Prostate gland (tissue), 2 donors: ENCODE measurements around the gene LAMB1. TPM values are rescaled to one million over a fixed set of nuclear protein-coding genes. Genes with fewer than 3 reads are reported as not detected.

Source experiments
- DNase-seq: peaks from one replicate; pipeline ENCODE4 v3.0.0-alpha.2; 2019; ENCODE audit warnings: low spot score
- H3K27ac ChIP-seq, 2 donors: fragments of 200-600 bp; sonication (generic); 2 replicates each; pipeline ENCODE4 v1.5.1; 2017 to 2019
- H3K27me3 ChIP-seq: fragments of 200-600 bp; sonication (generic); replicated peaks from 2 replicates; pipeline ENCODE4 v1.5.1; 2019; ENCODE audit not compliant: insufficient read depth
- H3K36me3 ChIP-seq, 2 donors: fragments of 200-600 bp; sonication (generic); 1 replicate in 1 of 2; 2 replicates in 1 of 2; pipeline versions ENCODE4 v1.5.1 to v1.8.1; 2017 to 2019
- H3K4me1 ChIP-seq: fragments of 200-600 bp; sonication (generic); replicated peaks from 2 replicates; pipeline ENCODE4 v1.5.1; 2019
- H3K4me3 ChIP-seq, 2 donors: fragments of 200-600 bp; sonication (generic); 2 replicates each; pipeline ENCODE4 v1.5.1; 2017 to 2019
- H3K9me3 ChIP-seq: fragments of 200-600 bp; sonication (generic); 2 replicates; pipeline ENCODE4 v1.5.1; 2017
- CTCF ChIP-seq, 4 experiments: fragments of 200-600 bp in 2 of 4; fragments of 450-650 bp in 2 of 4; sonication (generic) in 2 of 4; IDR thresholded peaks; 1 replicate in 3 of 4; 2 replicates in 1 of 4; pipeline ENCODE4 v1.5.1; 2016 to 2019; ENCODE audit warnings: antibody characterized with exemption in 4 of 4, mild to moderate bottlenecking in 2 of 4, moderate library complexity in 2 of 4
- POLR2A ChIP-seq: fragments of 450-650 bp; IDR thresholded peaks from one replicate; pipeline ENCODE4 v1.6.1; 2016; ENCODE audit warnings: antibody characterized with exemption, mild to moderate bottlenecking
- POLR2AphosphoS5 ChIP-seq: sonication (generic); formaldehyde crosslinking; IDR thresholded peaks from one replicate; pipeline ENCODE4 v1.6.1; 2017; ENCODE audit warnings: antibody characterized with exemption
- WGBS: methylation state at CpG from one replicate; pipeline ENCODE4 v1.1.5; 2018; 5-methylcytosine and 5-hydroxymethylcytosine counted together
- intact Hi-C: fragments of 100-400 bp; cut with DNase I; formaldehyde crosslinking; loops from one replicate; pipeline ENCODE4 v1.14.2; 2022
- total RNA-seq, 2 donors: library from RNA; depleted of rRNA; stranded (reverse); fragments of >200 nt; gene quantifications; one replicate each; pipeline ENCODE4 v1.1.0, GENCODE V29; 2016

Gene LAMB1
- total RNA-seq, 2 donors from 2014 or later, result 15.5 to 64.1 TPM

- intact Hi-C loops, result loop anchor here (5.0 to 10.0 kb wide), 2 partner anchors 111 to 141 kb away; partner anchors contain the start of gene DLD
- Histone ChIP-seq H3K27ac (no peak overlapping the region), H3K4me3 (peak overlapping the region; percentile 46 to 48), H3K4me1 (peaks cover 4% of the 10 kb centered on the region), H3K36me3 (no peaks in the 10 kb centered on the region), H3K9me3 (no peaks in the 10 kb centered on the region), H3K27me3 (peaks cover 3% of the 10 kb centered on the region)
- no peak for DNase-seq
- WGBS, result 50% methylated on average over 15 of the region's 15 CpGs
- TF ChIP-seq CTCF (IDR thresholded peaks at IDR 0.05), result no peak
These were observed 606 bp upstream of the LAMB1 start for GRCh38 chr7:108003599-108003935.

GRCh38 chr7:108001764-108002725, 916 bp downstream of the LAMB1 start:
- WGBS, result 1% methylated on average over 74 of the region's 75 CpGs
- peaks cover 4% of the 10 kb centered on the region for H3K4me1 ChIP-seq
- no peaks in the 10 kb centered on the region for H3K9me3 ChIP-seq
- no peaks in the 10 kb centered on the region for H3K36me3 ChIP-seq
- H3K27me3 ChIP-seq, result peaks cover 3% of the 10 kb centered on the region
- H3K27ac ChIP-seq, result peak overlapping the region; percentile 52 to 57
- TF ChIP-seq CTCF (IDR thresholded peaks at IDR 0.05) (no peak), POLR2A (no peak), POLR2AphosphoS5 (no peak)
- no peak for DNase-seq
- intact Hi-C loops, result loop anchor here (5.0 to 10.0 kb wide), 2 partner anchors 110 to 143 kb away; partner anchors contain the start of gene DLD
- peak overlapping the region; percentile 46 to 48 for H3K4me3 ChIP-seq

- intact Hi-C loops, result loop anchor here (5.0 to 10.0 kb wide), 2 partner anchors 109 to 144 kb away; partner anchors contain the start of gene DLD
- TF ChIP-seq POLR2AphosphoS5 (no peak), CTCF (IDR thresholded peaks at IDR 0.05) (no peak), POLR2A (no peak)
- peaks cover 4% of the 10 kb centered on the region for H3K4me1 ChIP-seq
- DNase-seq, result no peak
- H3K27me3 ChIP-seq, result peaks cover 3% of the 10 kb centered on the region
- H3K36me3 ChIP-seq, result no peaks in the 10 kb centered on the region
- no peak overlapping the region for H3K27ac ChIP-seq
- H3K9me3 ChIP-seq, result no peaks in the 10 kb centered on the region
- 26% methylated on average over 33 of the region's 37 CpGs for WGBS
- peak overlapping the region; percentile 46 to 48 for H3K4me3 ChIP-seq
These were observed 1.8 kb downstream of the LAMB1 start for GRCh38 chr7:108000875-108001763.

GRCh38 chr7:107999779-108000560, 3.0 kb downstream of the LAMB1 start:
- H3K27ac ChIP-seq, result no peak overlapping the region
- no peaks in the 10 kb centered on the region for H3K36me3 ChIP-seq
- DNase-seq, result no peak
- H3K27me3 ChIP-seq, result peaks cover 3% of the 10 kb centered on the region
- TF ChIP-seq POLR2AphosphoS5, result no peak
- no peak for TF ChIP-seq CTCF (IDR thresholded peaks at IDR 0.05)
- no peak for TF ChIP-seq POLR2A
- WGBS, result 77% methylated on average over 4 of the region's 4 CpGs
- H3K4me3 ChIP-seq, result no peak overlapping the region
- no peaks in the 10 kb centered on the region for H3K9me3 ChIP-seq
- peaks cover 13% of the 10 kb centered on the region for H3K4me1 ChIP-seq
- intact Hi-C loops, result loop anchor here (5.0 to 10.0 kb wide), 2 partner anchors 108 to 145 kb away; partner anchors contain the start of gene DLD
